Measurements from ENCODE around the gene DAZAP2. TPM values are rescaled to one million over a fixed set of nuclear protein-coding genes. Genes with fewer than 3 reads are reported as not detected.

The DAZAP2 gene
- total RNA-seq, 2 experiments from 2014 or later: 106 to 119 TPM

DNA sequence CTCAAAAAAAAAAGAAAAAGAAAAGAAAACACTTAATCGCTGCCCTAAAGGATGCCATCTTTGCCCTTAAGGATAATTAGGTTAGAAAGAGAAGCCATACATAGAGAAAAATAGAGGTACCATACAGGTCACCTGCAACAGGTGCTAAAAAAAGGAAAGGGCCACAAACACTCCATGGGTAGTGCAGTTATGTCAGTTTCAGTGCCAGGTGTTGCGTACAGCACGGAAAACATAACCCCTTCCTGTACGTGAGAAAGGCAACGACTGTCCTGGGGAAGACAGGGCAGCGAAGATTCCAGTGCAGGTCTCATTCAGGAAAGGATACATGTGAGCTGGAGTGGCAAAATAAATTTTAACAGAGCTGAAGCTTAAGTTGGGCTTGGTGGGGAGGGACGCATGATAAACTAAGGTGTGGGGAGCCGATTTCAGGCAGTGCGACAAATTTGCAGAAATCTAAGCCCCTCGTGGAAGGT is 553 bp upstream of the DAZAP2 start:
- peaks cover 33% of the 10 kb centered on the region for H3K36me3 Mint-ChIP-seq
- DNase-seq: no peak
- intact Hi-C loops (cut with micrococcal nuclease): loop anchor here (1.0 to 2.0 kb wide), 5 partner anchors 20 to 213 kb away; partner anchors contain the start of genes CSRNP2, LETMD1, POU6F1 and TFCP2
- no peaks in the 10 kb centered on the region for H3K27me3 Mint-ChIP-seq
- H3K4me3 Mint-ChIP-seq: peak overlapping the region; percentile 94
- H3K4me1 Mint-ChIP-seq (ENCODE audit: low read depth): peaks cover 32% of the 10 kb centered on the region
- CTCF ChIA-PET: interaction anchor here (1.0 to 3.0 kb wide), 8 partner anchors 9 to 473 kb away, joined by 3 to 17 read pairs (median 5); partner anchors contain the start of genes POU6F1 and SMAGP
- POLR2A ChIA-PET: interaction anchor here (0.6 to 2.2 kb wide), 12 partner anchors 8 to 222 kb away, joined by 3 to 16 read pairs (median 4); partner anchors contain the start of genes CSRNP2, POU6F1 and SLC11A2
- H3K27ac Mint-ChIP-seq: peak overlapping the region; percentile 98
- H3K9me3 Mint-ChIP-seq: no peaks in the 10 kb centered on the region

DNA sequence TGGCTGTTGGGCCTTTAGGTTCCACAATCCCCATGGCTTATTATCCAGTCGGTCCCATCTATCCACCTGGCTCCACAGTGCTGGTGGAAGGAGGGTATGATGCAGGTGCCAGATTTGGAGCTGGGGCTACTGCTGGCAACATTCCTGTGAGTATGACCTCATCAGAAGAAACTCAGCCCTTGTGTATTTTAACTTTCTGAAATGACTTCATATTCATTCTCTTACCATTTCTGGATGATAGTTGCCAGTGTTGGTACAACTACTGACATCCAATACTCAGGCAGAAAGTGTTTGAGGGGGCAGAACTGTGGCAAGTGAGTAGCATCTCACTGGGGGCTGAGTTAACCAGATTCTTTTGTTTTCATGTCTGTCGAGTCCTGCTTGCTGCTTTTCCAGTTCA is 2.3 kb downstream of the DAZAP2 start:
- Mint-ChIP-seq H3K9me3 (no peaks in the 10 kb centered on the region), H3K4me3 (no peak overlapping the region), H3K4me1 (ENCODE audit: low read depth) (peaks cover 42% of the 10 kb centered on the region), H3K36me3 (peaks cover 38% of the 10 kb centered on the region), H3K27ac (peak overlapping the region; percentile 98), H3K27me3 (no peaks in the 10 kb centered on the region)
- intact Hi-C loops (cut with micrococcal nuclease): loop anchor here (10.0 kb wide), 1 partner anchor 476 kb away; the partner anchor contains the start of gene ATF1
- CTCF ChIA-PET: interaction anchor here (0.5 to 4.7 kb wide), 3 partner anchors 11 to 188 kb away, joined by 3 to 29 read pairs (median 4); no protein-coding TSS in a partner anchor
- no peak for DNase-seq
- POLR2A ChIA-PET: interaction anchor here (1.0 kb wide), 1 partner anchor 23 kb away, joined by 3 read pairs; the partner anchor contains the start of gene POU6F1

DNA sequence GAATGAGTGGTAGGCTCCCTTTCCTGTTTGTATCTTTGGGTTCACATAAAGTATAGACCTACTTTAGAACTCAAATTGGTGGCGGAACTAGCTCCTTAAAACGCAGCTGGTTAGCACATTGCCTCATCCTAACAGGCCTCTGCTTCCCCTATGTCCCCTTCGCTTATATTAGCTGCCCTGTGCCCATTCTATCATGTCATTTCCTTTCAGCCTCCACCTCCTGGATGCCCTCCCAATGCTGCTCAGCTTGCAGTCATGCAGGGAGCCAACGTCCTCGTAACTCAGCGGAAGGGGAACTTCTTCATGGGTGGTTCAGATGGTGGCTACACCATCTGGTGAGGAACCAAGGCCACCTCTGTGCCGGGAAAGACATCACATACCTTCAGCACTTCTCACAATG is 3.5 kb downstream of the DAZAP2 start:
- Mint-ChIP-seq H3K4me1 (ENCODE audit: low read depth) (peaks cover 53% of the 10 kb centered on the region), H3K4me3 (no peak overlapping the region), H3K9me3 (no peaks in the 10 kb centered on the region), H3K36me3 (peaks cover 38% of the 10 kb centered on the region), H3K27me3 (no peaks in the 10 kb centered on the region), H3K27ac (no peak overlapping the region)
- intact Hi-C loops (cut with micrococcal nuclease): loop anchor here (10.0 kb wide), 1 partner anchor 477 kb away; the partner anchor contains the start of gene ATF1
- no peak for DNase-seq
- ChIA-PET CTCF (interaction anchor here (1.0 to 4.7 kb wide), 3 partner anchors 10 to 99 kb away, joined by 3 to 29 read pairs (median 3); no protein-coding TSS in a partner anchor), POLR2A (interaction anchor here (0.6 to 0.8 kb wide), 2 partner anchors 189 to 193 kb away, joined by 3 read pairs; no protein-coding TSS in a partner anchor)

DNA sequence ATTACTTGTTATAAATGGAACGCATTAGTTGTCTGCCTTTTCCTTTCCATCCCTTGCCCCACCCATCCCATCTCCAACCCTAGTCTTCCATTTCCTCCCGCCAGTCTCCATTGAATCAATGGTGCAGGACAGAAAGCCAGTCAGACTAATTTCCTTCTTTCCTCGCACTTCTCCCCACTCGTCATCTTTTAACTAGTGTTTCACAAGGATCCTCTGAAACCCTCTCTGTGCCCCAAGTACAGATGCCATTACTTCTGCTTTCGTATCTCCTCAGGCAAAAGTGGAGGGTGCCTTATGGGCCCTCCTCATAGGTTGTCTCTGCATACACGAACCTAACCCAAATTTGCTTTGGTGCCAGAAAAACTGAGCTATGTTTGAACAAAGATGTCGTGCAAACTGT is 4.2 kb downstream of the DAZAP2 start:
- DNase-seq: no peak
- Mint-ChIP-seq H3K27me3 (no peaks in the 10 kb centered on the region), H3K4me3 (no peak overlapping the region), H3K27ac (peak overlapping the region; percentile 2), H3K36me3 (peaks cover 38% of the 10 kb centered on the region), H3K4me1 (ENCODE audit: low read depth) (peaks cover 58% of the 10 kb centered on the region), H3K9me3 (no peaks in the 10 kb centered on the region)
- ChIA-PET CTCF (interaction anchor here (4.7 kb wide), 1 partner anchor 9 kb away, joined by 29 read pairs; no protein-coding TSS in a partner anchor), POLR2A (no interaction called here)
- intact Hi-C loops (cut with micrococcal nuclease): loop anchor here (10.0 kb wide), 1 partner anchor 478 kb away; the partner anchor contains the start of gene ATF1

DNA sequence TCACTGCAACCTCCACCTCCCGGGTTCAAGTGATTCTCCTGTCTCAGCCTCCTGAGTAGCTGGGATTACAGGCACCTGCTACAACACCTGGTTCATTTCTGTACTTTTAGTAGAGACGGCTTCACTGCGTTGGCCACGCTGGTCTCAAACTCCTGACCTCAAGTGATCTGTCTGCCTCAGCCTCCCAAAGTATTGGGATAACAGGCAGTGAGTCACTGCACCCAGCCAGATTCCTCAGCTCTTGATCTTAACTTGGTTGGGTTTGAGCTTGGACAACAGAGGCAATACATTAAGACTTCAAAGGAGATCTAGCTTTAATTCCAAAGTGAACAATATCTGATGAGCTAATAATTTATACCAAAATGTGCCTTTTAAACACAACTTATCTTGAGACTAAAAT is 5.6 kb downstream of the DAZAP2 start:
- Mint-ChIP-seq H3K36me3 (peaks cover 34% of the 10 kb centered on the region), H3K9me3 (no peaks in the 10 kb centered on the region), H3K4me1 (ENCODE audit: low read depth) (peaks cover 58% of the 10 kb centered on the region), H3K27ac (peak overlapping the region; percentile 71), H3K4me3 (no peak overlapping the region), H3K27me3 (no peaks in the 10 kb centered on the region)
- intact Hi-C loops (cut with micrococcal nuclease): loop anchor here (10.0 kb wide), 1 partner anchor 479 kb away; the partner anchor contains the start of gene ATF1
- ChIA-PET POLR2A (interaction anchor here (1.3 kb wide), 1 partner anchor 25 kb away, joined by 4 read pairs; no protein-coding TSS in a partner anchor), CTCF (interaction anchor here (0.6 to 4.7 kb wide), 4 partner anchors 8 to 46 kb away, joined by 3 to 29 read pairs (median 3); no protein-coding TSS in a partner anchor)
- no peak for DNase-seq

DNA sequence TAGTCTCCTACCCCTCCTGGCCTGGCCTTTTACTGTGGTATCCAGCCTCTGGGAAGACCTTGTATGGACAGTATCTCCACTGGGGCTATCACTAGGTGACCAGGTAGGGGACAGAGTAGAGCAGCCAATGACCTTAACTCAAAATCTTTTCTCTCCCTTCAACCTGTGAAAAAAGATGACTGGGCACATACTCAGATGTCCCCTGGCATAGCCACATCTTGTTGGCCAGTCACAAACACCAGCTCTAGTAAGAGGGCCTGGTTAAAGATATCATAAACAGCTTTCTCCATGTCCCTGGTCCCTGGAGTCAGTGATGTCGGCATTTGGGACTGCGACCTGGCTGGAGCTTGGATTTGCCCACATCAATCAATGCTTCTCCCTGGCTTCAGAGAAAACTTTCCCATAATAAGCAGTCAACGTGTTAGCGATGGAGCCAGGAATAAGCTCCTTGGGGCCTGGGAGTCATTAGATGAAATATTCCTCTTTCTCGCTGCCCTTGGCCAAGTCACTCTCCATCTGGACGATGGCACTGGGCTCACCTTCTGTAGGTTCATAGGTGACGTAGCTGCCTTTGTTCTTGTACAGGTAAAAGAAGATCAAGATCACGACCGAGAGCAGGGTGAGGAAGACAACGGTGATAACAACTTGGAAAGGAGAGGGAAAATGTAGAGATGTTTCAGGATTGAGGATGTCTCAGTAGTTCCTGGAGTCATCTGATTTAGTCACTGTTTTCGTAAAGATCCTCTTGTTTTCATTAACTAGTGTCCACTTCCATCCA is 7.0 kb downstream of the DAZAP2 start:
- Mint-ChIP-seq H3K27ac (peak overlapping the region; percentile 85), H3K4me1 (ENCODE audit: low read depth) (peaks cover 51% of the 10 kb centered on the region), H3K9me3 (no peaks in the 10 kb centered on the region), H3K27me3 (no peaks in the 10 kb centered on the region), H3K36me3 (peaks cover 23% of the 10 kb centered on the region), H3K4me3 (peak overlapping the region; percentile 15)
- intact Hi-C loops (cut with micrococcal nuclease): loop anchor here (2.0 to 10.0 kb wide), 2 partner anchors 163 to 481 kb away; partner anchors contain the start of genes ATF1 and CSRNP2
- DNase-seq: no peak
- ChIA-PET POLR2A (interaction anchor here (0.7 to 1.0 kb wide), 2 partner anchors 25 to 524 kb away, joined by 4 read pairs; no protein-coding TSS in a partner anchor), CTCF (interaction anchor here (0.9 to 1.9 kb wide), 3 partner anchors 17 to 844 kb away, joined by 3 to 7 read pairs (median 6); no protein-coding TSS in a partner anchor)

DNA sequence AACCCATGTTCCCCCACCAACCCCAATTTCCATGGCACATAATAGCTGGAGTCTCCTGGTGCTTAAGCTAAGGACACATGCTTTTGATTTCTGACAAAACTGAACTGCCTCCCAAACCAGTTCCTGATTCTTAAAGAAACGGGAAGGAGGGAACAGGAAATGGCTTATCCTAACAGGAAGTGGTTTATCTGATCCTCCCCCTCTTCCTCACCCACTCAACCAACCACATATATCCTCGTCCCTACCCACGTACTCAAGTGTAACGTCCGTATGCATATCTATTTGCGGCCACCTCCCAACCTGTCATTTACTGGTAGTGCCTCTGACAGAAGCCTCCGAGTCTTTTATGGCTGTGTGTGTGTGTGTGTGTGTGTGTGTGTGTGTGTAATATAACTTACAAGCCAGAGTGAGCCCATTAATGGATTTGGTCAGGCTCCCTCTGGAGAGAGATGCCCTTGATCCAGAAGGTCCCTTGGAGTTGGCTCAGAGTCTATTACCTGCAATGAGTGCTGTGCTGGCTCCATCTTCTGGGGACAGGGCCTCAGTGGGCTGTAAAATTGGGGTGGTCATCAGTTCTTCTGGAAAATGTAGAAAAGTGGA is 7.7 kb downstream of the DAZAP2 start:
- H3K4me1 Mint-ChIP-seq (ENCODE audit: low read depth): peaks cover 46% of the 10 kb centered on the region
- DNase-seq: peak; percentile 61
- intact Hi-C loops (cut with micrococcal nuclease): loop anchor here (2.0 to 10.0 kb wide), 2 partner anchors 164 to 482 kb away; partner anchors contain the start of genes ATF1 and CSRNP2
- H3K4me3 Mint-ChIP-seq: peak overlapping the region; percentile 15
- H3K9me3 Mint-ChIP-seq: no peaks in the 10 kb centered on the region
- ChIA-PET POLR2A (interaction anchor here (0.7 to 1.0 kb wide), 2 partner anchors 24 to 525 kb away, joined by 4 read pairs; no protein-coding TSS in a partner anchor), CTCF (interaction anchor here (1.5 to 1.9 kb wide), 2 partner anchors 16 to 95 kb away, joined by 6 to 7 read pairs; no protein-coding TSS in a partner anchor)
- no peaks in the 10 kb centered on the region for H3K27me3 Mint-ChIP-seq
- peak overlapping the region; percentile 85 for H3K27ac Mint-ChIP-seq
- peaks cover 18% of the 10 kb centered on the region for H3K36me3 Mint-ChIP-seq

DNA sequence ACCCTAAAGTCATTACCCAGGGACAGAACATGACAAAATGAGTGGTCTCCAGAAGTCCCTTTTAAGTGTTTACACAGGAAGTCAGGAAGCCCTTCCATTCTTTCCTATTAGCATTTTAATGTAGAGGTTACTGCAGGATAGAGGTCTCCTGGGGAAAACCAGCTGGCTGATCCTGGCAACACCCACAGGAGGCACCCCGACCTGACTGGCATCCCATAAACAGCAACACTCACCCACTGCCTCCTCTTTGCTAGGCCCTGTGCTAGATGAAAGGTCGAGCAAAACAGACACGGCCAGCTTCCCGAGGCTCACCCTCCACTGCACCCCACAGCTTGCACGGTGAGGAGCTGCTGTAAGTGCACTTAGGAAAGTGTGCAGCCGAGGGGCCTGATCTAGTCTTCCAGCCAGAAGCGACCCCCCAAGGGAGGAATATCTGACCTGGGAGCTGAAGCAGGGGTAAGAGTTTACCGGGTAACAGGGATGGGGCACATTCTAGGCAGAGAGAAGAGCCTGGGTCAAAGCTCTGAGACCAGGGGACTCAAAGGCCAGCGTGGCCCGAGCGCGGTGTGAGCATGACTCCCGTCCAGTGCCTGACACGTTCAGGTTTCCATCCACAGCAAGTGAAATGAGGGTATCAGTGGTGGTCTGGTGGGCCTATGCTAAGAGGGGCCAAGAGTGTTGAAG is 9.0 kb downstream of the DAZAP2 start:
- Mint-ChIP-seq H3K4me1 (ENCODE audit: low read depth) (peaks cover 38% of the 10 kb centered on the region), H3K36me3 (peaks cover 10% of the 10 kb centered on the region), H3K27me3 (no peaks in the 10 kb centered on the region), H3K27ac (peak overlapping the region; percentile 57), H3K4me3 (no peak overlapping the region), H3K9me3 (no peaks in the 10 kb centered on the region)
- POLR2A ChIA-PET: interaction anchor here (0.6 to 1.0 kb wide), 2 partner anchors 9 to 237 kb away, joined by 4 read pairs; partner anchors contain the start of gene DAZAP2
- DNase-seq: no peak
- CTCF ChIA-PET: interaction anchor here (0.6 to 0.8 kb wide), 2 partner anchors 225 to 422 kb away, joined by 3 read pairs; no protein-coding TSS in a partner anchor
- intact Hi-C loops (cut with micrococcal nuclease): loop anchor here (2.0 to 10.0 kb wide), 2 partner anchors 165 to 483 kb away; partner anchors contain the start of genes ATF1 and CSRNP2

DNA sequence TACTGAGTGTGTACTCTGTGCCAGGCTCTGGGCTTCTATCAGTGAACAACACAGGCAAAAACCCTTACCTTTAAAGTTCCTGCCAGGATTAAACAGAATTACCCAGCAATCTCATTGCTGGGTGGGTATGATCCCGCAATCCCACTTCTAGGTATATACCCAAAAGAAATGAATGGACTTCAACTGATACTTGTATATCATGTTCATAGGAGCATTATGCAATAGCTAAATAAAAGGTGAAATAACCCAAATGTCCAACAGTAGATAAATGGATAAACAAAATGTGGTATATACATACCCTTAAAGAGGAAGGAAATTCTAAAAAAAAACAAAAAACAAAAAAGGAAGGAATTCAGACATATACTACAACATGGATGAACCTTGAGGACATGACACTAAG is 14.7 kb downstream of the DAZAP2 start:
- H3K4me3 Mint-ChIP-seq: no peak overlapping the region
- no peaks in the 10 kb centered on the region for H3K9me3 Mint-ChIP-seq
- peaks cover 2% of the 10 kb centered on the region for H3K4me1 Mint-ChIP-seq (ENCODE audit: low read depth)
- POLR2A ChIA-PET: interaction anchor here (1.7 kb wide), 1 partner anchor 13 kb away, joined by 4 read pairs; no protein-coding TSS in a partner anchor
- no peaks in the 10 kb centered on the region for H3K36me3 Mint-ChIP-seq
- intact Hi-C loops (cut with micrococcal nuclease): no loop called here
- CTCF ChIA-PET: interaction anchor here (0.6 to 3.1 kb wide), 19 partner anchors 9 to 210 kb away, joined by 3 to 29 read pairs (median 4); partner anchors contain the start of genes DAZAP2, POU6F1 and SMAGP
- no peak for DNase-seq
- H3K27ac Mint-ChIP-seq: no peak overlapping the region
- no peaks in the 10 kb centered on the region for H3K27me3 Mint-ChIP-seq

DNA sequence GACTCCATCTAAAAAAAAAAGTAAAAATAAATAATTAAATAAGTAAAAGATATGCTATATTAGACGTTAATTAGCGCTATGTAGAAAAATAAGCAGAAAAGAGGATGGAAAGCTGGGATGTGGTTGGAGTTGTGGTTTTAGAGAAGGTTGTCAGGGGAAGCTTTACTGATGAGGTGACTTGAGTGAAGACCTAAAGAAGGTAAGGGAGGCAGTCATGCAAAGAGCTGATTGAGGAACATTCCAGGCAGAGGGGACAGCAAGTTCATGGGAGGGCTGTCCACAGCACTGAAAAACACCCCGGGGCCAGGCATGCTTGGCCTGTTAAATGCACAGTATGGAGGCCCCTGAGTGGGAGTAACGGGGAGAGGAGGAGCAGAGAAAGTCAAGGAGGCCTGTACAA is 15.9 kb downstream of the DAZAP2 start:
- Mint-ChIP-seq H3K27me3 (no peaks in the 10 kb centered on the region), H3K4me3 (no peak overlapping the region), H3K36me3 (no peaks in the 10 kb centered on the region), H3K4me1 (ENCODE audit: low read depth) (no peaks in the 10 kb centered on the region), H3K9me3 (no peaks in the 10 kb centered on the region), H3K27ac (no peak overlapping the region)
- CTCF ChIA-PET: interaction anchor here (0.8 kb wide), 1 partner anchor 11 kb away, joined by 3 read pairs; no protein-coding TSS in a partner anchor
- no peak for DNase-seq
- POLR2A ChIA-PET: no interaction called here
- intact Hi-C loops (cut with micrococcal nuclease): no loop called here

Measured in activated CD4-positive, alpha-beta memory T cell treated with anti-CD3 and anti-CD28 coated beads for 36 hours (primary cell).